ENCODE data around the gene NAP1L4.
"Not testable (repeated sequence)": the region's sequence is repeated elsewhere in the genome, so short reads cannot be mapped to it uniquely, and the experiment has no call there.

NAP1L4 gene

DNA sequence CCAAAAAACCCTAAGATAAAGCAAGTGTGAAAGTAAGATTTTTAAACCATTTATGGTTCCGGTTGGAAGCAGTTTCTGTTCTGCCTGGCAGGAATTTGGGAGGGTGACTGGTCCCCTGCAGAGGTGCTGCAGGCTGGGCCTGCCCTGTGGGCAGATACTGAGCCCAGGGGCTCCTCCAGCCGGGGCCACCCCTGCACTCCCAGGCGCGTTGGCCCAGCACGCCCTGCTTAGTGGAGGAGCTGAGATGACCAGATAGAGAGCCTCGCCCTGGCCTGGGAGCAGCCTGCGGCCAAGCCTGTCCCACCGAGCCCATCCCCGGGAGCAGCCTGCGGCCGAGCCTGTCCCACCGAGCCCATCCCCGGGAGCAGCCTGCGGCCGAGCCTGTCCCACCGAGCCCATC, 70.9 kb downstream of the NAP1L4 start:
- no peak for DNase-seq

DNA sequence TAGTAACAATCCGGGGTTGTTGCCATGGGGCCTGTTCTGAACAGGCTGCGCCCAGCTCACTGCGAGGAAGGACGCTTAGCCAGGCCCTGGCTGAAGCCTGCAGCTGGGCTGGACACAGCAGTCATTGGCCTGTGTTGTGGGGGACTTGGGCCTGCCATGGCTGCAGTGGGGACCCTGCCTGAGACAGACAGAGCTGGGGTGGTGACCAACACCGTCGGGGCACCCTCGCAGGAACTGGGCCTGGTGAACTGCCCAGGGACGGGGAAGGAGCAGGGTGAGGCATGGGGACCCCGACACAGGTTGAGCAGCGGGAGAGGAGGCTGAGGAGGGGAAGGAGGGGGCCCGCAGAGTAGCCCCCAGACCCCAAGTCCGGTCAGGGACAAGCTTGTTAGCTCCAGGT, 71.8 kb downstream of the NAP1L4 start:
- no peak for DNase-seq

DNA sequence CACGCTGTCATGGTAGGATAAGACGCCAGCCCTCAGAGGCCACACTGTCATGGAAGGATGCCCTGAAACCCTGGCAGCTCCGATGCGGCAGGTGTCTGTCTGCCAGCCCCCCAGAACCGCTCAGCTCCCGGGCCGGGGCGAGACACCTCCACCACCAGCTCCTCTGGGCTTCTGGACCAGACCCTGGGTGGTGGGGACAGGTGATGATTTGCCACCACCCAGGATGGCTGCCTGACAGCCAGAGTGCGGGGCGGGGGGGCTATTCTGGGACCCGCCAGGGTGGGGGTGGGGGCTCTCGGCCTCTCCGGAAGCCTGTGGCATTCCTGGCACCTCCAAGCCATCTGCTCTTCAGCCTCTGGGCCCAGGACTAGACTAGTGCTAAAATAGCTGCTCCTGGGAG, 72.3 kb downstream of the NAP1L4 start:
- no peak for DNase-seq

DNA sequence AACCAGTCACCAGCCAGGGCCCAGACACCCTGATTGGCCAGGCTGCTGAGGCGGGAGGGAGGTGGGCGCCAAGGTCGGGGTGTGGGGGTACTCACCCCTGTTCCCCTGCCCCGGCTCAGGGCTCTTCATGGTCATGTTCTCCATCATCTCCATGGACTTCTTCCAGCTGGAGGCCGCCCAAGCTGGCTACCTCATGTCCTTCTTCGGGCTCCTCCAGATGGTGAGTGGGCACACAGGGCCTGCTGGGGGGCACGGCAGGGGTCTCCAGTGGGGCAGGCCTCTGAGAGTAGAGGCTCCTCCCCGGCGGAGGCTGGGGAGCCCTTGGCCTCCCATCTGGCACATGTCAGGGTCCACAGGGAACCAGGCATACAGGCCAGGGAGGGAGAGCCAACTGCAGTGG, 72.9 kb downstream of the NAP1L4 start:
- DNase-seq: no peak

DNA sequence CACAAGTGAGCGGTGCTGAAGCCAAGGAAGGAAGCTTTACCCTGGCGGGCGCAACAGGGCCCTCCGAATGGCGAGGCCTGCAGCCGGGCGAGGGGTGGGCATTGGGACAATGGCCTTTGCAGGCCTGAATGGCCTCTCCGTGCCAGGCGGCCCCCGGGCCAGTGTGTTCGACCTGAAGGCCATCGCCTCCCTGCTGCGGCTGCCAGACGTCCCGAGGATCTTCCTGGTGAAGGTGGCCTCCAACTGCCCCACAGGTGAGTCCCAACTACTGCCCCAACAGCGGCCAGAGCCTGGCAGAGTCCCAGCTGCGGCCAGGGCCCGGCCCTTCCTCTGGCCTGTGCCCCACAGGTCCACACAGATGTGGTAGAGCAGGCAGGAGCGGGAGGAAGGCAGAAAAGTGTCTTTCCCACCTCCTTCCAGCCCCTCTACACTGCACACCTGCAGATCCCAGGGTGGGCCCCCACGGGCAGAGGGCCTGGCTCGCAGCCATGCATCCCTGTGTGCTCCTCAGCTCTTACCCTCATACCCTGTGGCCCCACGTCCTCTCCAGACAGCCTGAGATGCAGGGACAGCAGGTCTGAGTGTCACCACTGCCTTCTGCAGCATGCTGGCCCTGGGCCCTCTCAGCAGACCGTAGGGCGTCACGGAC, 74.2 kb downstream of the NAP1L4 start:
- DNase-seq: no peak

DNA sequence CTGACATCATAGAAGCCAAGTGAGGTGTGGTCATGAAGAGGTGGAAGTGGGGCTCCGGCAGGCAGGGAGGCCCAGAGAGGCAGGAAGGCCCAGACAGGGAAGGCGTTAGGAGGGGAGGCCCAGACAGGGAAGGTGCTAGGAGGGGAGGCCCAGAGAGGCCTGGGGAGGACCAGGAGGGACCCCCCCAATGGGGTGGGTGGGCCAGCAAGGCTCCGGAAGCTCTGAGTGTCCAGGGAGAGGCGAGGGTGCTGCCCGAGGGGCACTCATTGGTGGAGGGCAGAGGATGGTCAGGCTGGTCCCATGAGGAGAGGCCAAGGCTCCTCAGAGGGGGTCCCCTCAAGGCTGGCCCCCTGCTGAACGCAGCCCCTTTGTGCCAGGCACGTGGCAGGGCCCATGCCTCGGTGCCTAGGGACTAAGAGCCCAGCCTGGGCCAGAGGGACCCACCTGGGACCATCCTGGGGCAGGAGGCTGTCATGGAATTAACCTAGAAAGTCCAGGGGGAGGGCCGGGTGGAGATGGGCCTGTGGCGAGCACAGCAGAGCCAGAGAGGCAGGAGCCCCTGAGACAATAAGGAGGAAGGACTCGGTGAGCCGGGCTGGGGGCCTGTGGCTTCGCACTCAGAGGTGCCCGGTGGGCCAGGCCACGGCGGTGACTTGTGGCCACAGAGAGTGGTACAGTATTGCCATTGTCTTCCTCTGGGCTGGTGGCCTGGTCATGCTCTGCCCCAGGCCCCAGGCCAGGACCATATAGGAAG, 75.1 kb downstream of the NAP1L4 start:
- no peak for DNase-seq

DNA sequence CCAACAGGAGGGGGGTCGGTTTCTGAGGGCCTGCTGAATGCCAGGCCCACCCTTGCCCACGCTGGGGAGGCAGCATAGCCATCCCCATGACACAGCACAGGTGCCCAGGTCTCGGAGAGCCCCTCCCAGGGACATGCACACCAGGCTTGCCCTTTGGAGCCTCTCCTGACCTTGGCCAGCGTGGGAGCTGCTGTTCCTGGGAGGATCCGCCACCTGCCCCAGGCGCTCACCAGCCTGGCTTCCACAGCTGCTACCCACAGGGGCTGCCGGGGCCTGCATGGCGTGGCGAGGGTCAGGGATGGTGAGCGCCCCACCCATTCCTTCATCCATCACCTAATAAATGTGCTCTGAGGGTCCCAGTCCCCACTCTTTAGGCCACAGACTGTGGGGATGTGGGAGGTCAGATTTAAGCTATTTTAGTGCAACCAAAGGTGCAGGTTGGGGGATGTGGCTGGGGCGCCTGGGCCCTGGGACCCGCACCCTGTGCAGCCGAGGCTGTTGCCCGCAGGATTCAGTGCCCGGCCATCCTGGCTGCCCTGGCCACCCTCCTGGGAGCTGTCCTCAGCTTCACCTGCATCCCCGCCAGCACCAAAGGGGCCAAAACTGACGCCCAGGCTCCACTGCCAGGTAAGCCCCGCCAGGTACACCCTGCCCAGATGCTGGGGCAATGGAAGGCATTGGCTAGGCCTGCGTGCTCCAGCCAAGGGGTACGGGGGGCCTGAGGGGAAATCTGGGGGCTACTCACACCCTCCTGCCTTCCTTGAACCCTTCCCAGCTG, 75.8 kb downstream of the NAP1L4 start:
- no peak for DNase-seq

DNA sequence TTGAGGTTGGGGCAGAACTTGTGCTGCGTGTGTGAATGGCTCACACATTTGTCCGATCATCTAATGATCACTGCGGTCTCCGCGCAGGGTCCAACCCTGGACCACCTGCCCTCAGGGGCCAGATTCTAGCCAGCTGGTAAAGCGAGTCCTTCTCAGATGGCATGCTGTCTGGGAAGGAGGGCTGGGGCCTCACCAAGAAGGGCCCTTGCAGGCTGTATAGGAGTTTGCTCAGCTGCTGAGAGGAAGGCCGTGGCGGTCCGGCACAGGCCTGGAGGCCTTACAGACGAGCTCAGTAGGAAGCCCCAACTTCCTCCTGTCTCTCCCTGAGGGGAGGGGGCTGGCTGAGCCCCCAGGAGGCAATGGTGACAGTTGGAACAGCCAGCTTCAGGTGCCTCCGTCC, 76.7 kb downstream of the NAP1L4 start:
- DNase-seq: no peak

DNA sequence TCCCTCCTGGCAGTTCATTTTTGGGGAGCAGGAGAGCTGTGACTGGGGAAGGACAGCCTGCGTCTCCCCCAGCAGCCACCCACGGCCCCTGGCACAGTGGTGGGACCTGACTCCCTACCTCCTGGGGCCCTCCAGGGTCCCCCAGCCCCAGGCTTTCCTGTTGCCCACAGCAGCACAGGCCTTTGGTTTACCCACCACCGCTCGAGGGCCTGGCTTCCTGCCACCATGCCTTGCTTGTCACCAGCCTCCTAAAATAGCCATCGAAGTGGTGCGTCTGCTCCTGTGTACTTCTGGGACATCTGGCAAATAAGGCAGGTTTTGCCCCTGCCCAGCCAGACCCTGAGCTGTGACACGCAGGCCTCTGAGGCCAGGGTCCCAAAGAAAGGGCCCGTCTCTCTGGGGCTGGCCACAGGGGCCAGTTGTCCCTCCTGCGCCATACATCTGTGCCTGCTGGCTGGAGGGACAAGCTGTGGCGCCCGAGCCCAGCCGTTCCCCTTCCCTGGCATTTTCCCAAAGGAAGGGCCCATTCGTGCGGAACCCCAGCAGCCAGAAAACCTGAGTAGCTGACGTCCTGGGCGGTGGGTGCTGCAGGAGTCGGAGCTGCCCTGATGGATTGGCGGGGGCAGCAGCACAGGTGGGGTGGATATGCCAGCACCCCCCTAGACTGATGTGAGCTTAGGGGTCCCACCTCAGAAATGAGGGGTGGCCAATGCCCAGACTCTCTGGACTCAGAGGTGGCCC, 77.5 kb downstream of the NAP1L4 start:
- no peak for DNase-seq

DNA sequence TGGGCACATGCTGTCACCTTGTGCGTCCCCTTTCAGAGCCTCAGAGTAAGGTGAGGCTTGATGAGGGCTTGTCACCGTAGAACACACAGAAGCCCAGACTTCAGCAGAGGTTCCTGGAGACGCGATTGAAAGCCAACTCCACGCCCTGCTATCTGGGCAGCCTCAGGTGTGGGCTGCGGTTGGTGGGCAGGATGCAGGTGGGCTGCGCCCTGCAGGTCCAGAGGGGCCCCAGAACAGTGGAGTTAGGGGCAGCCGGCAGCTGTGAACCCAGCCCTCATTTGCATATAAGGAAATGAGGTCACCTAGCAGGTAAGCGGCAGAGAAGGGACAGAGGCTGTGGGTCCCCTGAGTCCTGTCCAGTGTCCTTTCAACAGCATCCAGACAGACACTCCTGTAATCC, 78.4 kb downstream of the NAP1L4 start:
- no peak for DNase-seq

DNA sequence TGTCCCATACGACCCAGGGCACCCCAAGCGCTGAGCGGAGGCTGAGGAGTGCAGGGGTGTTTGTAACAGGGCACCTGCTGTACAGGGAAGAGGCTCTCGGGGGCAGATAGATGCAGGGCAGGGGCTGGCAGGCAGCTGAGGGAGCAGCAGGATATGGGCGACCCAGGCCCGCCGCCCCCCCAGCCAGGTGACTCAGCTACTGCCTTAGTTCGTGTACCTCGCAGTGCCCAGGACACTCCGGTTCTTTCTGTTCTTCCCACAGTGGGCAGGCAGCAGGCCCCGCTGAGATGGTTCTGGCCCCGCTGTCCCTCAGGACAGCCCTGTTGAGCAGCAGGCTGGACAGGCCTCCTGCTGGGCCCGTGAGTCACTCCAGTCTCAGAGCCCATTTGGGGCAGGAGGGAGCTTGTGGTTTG, 79.1 kb downstream of the NAP1L4 start:
- DNase-seq: no peak

DNA sequence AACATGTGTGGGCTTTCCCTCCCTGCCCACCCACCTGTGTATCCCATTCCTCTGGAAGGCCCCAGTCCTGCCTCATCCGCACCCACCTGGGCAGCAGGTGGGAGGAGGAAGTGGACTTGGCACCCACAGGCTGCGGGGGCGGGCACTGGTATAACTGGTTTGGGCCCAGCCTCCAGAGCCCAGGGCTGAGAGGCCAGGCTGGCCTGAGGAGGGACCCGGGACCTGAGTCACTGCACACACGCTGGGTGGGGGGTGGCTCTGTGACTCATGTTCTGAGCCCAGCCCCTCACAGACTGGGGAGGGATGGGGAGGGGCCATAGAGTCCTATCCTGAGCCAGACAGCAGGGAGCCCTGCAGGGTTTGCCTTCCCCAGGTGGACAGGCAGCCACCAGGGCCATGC, 79.6 kb downstream of the NAP1L4 start:
- DNase-seq: peak; percentile 54 to 64 (median 55)

DNA sequence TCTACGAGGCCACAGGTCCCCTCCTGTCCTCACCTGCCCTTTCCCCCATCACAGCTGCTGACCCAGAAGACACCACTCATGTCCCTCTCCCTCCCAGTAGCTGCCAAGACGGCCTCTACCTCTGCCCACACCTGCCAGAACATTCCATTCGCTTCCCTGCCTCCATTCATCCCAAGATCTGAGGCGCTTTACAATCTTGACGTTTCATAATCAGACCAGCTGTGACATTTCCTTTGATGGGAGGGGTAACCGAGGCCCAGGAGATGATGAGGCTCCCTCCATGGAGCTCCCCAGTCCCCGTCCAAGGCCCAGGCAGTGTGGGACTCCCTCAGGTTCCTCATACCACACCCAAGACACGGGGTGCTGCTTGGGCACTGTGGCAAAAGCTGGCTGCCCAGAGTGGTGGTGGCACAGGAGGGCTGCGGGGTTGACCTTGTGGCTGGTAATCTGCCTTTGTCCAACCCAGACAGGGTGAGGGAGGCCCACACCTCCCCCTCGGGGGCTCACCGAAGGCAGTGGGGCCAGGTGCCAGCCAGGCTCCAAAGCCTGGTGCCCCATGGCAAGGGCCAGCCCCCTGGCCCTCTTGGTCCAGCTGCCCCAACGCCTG, 80.2 kb downstream of the NAP1L4 start:
- no peak for DNase-seq

DNA sequence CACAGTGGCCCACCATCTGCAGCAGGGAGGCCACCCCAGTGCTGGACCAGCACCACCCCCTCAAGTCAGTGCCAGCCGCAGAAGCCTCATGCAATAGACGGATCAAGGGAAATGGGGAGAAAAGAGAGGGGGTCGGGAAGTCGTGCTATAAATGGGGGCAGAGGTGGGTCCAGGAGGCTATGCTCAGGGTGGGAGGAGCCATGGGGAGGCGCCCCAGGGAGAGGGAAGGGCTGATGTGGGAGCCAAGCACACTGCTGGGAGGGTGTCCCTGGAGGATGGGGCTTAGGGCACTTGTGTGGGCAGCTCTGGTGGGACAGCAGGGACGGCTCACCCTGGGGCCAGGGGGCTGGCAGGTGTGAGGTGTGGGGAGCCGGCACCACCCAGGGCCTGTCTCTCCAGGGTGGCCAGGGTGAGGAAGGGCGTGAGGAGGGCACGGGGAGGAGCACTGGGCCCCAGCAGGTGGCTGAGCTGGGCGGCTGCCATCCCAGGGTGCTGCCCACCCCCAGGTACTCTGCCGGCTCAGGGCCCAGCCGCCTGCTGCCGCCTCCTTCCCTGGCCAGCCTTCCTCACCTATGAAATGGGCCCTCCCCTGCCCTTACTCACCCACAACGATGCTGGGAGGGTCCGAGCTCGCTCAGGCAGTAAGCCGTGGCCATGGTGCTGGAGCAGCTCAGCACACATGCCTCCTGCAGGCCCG, 80.9 kb downstream of the NAP1L4 start:
- no peak for DNase-seq

DNA sequence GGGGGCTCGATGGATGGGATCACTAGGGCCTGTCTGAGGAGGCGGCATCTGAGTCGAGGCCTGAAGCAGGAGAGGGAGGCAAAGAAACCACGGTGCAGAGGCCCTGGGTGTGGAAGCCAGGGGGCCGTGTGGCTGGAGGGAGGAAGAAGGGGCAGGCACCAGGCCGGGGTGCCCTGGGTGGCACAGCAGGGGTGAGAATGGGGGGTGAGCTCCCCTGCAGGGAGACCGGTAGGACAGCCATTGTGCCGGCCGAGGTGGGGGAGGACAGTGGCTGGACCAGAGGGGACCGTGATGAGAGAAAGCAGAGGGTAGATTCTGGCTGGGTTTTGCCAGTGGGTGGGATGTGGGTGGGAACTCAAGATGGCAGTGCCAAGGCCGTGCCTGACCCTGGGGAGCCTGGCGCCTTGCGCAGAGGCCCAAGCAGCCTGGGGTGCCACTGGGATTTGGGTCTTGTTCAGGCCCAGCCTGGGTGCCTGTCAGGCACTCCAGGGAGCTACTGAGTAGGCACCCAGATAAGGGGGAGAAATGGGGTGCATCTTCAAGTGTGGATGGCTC, 81.7 kb downstream of the NAP1L4 start:
- DNase-seq: no peak

DNA sequence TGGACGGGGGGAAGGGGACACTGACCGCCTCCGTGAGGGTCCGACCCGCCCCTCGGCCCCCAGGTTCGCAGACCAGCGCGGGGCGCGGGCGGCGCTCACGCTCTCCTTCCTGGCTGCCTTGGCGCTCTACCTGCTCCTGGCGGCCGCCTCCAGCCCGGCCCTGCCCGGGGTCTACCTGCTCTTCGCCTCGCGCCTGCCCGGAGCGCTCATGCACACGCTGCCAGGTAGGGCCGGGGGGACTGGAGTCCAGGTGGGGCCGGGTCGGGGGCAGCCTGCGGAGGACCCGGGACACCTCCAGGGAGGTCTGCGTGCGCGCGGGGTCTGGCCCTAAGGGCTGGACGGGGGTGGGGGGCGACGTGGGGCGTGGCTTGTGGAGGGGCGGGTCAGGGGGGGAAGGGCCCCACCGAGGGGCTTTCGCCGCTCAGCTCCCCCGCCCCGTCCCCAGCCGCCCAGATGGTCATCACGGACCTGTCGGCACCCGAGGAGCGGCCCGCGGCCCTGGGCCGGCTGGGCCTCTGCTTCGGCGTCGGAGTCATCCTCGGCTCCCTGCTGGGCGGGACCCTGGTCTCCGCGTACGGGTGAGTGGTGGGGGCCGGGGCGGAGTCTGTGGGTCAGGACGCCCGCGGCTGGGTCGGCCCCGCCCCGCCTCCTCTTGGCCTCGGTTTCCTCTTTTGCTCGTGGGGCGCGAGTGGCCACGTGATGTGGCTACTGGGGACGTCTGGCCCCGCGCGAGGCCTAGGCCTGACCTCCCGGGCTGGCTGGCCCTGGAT, 82.8 kb downstream of the NAP1L4 start:
- no peak for DNase-seq

DNA sequence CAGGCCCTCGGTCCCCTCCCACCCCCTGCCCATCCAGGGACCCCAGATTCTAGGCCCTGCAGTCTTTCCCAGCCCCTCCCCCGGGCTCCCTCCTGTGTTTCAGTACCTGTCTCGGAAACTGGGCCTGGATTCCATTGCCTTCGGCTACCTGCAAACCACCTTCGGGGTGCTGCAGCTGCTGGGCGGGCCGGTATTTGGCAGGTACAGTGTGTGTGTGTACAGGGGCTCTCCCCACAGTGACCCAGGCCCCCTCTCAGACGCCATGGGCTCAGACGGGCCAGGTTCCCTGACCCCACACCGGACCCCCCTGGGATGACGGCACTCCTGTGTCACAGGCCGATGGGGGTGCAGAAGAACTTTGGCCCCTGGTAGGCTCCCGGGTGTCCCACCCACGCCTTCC, 84.0 kb downstream of the NAP1L4 start:
- DNase-seq: no peak

DNA sequence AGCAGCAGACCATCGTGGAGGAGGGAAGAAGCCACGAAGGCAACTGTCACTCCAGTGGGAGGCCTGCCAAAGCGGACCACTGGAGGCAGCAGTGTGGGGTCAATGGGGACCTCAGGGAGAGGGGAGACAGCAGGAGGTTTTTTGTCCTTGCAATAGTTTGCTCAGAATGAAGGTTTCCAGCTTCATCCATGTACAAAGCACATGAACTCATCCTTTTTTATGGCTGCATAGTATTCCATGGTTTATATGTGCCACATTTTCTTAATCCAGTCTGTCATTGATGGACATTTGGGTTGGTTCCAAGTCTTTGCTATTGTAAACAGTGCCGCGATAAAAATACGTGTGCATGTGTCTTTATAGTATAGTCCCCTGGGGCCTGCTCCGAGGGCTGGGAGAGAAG, 86.8 kb downstream of the NAP1L4 start:
- DNase-seq: not testable (repeated sequence)

DNA sequence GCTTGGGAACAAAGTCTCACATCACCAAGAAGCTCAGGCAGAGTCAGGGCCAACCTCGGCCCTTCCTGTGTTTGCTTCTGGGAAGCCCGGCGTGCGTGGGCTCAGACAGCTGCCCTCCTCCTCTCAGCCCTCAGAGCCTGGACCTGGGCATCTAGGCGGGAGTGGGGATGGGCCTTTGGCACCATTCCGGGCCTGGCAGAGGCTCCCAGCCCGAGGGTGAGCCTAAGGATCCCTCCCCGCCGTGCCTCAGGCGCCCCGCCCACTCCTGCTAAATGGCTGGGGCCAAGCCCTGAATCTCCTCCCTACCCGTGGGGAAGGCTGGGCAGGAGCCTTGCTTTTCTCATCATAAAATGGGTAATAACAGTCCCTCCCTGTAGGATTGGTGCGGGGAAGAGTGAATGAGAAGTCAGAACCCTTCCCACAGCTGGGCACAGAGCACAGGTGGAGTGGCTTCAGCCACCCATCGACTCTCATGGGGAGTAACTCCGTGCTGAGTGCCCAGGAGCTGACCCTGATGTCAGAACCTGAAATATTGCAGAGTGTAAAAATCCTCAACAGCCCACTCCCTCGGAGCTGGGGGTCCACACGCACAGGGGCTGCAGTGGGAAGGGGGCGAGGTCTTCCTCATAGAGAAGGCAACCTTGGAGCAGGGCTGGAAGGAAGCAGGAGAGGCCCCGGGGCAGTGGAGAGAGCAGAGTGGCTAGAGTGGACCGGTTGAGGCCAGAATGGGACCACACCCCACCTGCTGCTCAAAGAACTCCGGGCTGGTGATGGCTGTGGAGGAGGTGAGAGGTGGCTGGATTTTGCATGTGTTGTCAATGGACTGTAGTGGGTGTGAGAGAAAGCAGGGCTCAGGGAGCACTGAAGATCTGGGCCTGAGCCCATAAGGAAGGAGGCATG, 87.7 kb downstream of the NAP1L4 start:
- DNase-seq: no peak

DNA sequence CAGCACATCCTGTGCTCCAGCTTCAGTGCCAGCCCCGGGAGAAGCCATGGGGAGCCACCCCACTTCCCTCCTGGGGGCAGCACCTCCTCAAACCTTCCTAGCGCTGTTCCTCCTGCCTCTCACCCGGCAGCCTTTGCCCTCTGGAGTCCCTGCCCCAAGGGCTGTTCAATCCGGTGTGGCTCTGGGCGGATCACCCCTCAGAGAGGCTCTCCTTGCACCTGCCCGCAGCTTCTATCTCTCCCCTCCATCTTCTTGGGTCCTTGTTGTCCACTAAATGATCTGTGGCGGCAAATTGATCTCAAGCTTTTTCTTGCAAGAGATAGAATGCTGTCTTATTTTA, 88.5 kb downstream of the NAP1L4 start:
- DNase-seq: no peak

Data from suppressor macrophage treated with lipopolysaccharide for 1 hour (primary cell).